Measurements from ENCODE around the gene RBM22. TPM values are rescaled to one million over a fixed set of nuclear protein-coding genes. Genes with fewer than 3 reads are reported as not detected.

Gene RBM22
- total and polyA plus RNA-seq, 2 of the 8 experiments (the other 6 are each of a cell fraction or from before 2014, with no cell fraction given) = 20.8 to 33.9 TPM

- TF ChIP-seq, protein P1, sequence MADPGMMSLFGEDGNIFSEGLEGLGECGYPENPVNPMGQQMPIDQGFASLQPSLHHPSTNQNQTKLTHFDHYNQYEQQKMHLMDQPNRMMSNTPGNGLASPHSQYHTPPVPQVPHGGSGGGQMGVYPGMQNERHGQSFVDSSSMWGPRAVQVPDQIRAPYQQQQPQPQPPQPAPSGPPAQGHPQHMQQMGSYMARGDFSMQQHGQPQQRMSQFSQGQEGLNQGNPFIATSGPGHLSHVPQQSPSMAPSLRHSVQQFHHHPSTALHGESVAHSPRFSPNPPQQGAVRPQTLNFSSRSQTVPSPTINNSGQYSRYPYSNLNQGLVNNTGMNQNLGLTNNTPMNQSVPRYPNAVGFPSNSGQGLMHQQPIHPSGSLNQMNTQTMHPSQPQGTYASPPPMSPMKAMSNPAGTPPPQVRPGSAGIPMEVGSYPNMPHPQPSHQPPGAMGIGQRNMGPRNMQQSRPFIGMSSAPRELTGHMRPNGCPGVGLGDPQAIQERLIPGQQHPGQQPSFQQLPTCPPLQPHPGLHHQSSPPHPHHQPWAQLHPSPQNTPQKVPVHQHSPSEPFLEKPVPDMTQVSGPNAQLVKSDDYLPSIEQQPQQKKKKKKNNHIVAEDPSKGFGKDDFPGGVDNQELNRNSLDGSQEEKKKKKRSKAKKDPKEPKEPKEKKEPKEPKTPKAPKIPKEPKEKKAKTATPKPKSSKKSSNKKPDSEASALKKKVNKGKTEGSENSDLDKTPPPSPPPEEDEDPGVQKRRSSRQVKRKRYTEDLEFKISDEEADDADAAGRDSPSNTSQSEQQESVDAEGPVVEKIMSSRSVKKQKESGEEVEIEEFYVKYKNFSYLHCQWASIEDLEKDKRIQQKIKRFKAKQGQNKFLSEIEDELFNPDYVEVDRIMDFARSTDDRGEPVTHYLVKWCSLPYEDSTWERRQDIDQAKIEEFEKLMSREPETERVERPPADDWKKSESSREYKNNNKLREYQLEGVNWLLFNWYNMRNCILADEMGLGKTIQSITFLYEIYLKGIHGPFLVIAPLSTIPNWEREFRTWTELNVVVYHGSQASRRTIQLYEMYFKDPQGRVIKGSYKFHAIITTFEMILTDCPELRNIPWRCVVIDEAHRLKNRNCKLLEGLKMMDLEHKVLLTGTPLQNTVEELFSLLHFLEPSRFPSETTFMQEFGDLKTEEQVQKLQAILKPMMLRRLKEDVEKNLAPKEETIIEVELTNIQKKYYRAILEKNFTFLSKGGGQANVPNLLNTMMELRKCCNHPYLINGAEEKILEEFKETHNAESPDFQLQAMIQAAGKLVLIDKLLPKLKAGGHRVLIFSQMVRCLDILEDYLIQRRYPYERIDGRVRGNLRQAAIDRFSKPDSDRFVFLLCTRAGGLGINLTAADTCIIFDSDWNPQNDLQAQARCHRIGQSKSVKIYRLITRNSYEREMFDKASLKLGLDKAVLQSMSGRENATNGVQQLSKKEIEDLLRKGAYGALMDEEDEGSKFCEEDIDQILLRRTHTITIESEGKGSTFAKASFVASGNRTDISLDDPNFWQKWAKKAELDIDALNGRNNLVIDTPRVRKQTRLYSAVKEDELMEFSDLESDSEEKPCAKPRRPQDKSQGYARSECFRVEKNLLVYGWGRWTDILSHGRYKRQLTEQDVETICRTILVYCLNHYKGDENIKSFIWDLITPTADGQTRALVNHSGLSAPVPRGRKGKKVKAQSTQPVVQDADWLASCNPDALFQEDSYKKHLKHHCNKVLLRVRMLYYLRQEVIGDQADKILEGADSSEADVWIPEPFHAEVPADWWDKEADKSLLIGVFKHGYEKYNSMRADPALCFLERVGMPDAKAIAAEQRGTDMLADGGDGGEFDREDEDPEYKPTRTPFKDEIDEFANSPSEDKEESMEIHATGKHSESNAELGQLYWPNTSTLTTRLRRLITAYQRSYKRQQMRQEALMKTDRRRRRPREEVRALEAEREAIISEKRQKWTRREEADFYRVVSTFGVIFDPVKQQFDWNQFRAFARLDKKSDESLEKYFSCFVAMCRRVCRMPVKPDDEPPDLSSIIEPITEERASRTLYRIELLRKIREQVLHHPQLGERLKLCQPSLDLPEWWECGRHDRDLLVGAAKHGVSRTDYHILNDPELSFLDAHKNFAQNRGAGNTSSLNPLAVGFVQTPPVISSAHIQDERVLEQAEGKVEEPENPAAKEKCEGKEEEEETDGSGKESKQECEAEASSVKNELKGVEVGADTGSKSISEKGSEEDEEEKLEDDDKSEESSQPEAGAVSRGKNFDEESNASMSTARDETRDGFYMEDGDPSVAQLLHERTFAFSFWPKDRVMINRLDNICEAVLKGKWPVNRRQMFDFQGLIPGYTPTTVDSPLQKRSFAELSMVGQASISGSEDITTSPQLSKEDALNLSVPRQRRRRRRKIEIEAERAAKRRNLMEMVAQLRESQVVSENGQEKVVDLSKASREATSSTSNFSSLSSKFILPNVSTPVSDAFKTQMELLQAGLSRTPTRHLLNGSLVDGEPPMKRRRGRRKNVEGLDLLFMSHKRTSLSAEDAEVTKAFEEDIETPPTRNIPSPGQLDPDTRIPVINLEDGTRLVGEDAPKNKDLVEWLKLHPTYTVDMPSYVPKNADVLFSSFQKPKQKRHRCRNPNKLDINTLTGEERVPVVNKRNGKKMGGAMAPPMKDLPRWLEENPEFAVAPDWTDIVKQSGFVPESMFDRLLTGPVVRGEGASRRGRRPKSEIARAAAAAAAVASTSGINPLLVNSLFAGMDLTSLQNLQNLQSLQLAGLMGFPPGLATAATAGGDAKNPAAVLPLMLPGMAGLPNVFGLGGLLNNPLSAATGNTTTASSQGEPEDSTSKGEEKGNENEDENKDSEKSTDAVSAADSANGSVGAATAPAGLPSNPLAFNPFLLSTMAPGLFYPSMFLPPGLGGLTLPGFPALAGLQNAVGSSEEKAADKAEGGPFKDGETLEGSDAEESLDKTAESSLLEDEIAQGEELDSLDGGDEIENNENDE (IDR thresholded peaks at IDR 0.05; ENCODE audit: insufficient replicate concordance, low read length) = no peak
- TF ChIP-seq, protein P2, sequence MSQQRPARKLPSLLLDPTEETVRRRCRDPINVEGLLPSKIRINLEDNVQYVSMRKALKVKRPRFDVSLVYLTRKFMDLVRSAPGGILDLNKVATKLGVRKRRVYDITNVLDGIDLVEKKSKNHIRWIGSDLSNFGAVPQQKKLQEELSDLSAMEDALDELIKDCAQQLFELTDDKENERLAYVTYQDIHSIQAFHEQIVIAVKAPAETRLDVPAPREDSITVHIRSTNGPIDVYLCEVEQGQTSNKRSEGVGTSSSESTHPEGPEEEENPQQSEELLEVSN (IDR thresholded peaks at IDR 0.05) = no peak
- TF ChIP-seq BRCA1 (IDR thresholded peaks at IDR 0.05; ENCODE audit: low read depth, low read length) (no peak), EP300 (IDR thresholded peaks at IDR 0.05; ENCODE audit: borderline replicate concordance in 1 of 2, low read depth in 2 of 2, low read length in 2 of 2) (no peak), YY1 (IDR thresholded peaks at IDR 0.05; ENCODE audit: low read depth, low read length) (no peak), HDAC6 (IDR thresholded peaks at IDR 0.05; ENCODE audit: low read depth, low read length) (no peak), CHD2 (IDR thresholded peaks at IDR 0.05; ENCODE audit: low read length) (no peak)
These were observed 39.8 kb downstream of the RBM22 start, which contains the start of gene MYOZ3 (continued) for GRCh38 chr5:150661086-150661485.

Data from H1 (cell line).